Spleen (tissue), 7 donors: Measurements from ENCODE around the gene RIC8B.

Experiments
- CTCF ChIP-seq, 11 experiments: fragments of 200-600 bp in 7 of 11; fragments of 450-650 bp in 4 of 11; sonication (generic) in 4 of 11; IDR thresholded peaks in 8 of 11; conservative IDR thresholded peaks in 3 of 11; 1 replicate in 7 of 11; 2 replicates in 4 of 11; pipeline versions ENCODE4 v1.4.0 to v1.8.0; 2016 to 2021; ENCODE audit warnings: antibody characterized with exemption in 11 of 11, inconsistent platforms in 4 of 11, mild to moderate bottlenecking in 1 of 11
- POLR2A ChIP-seq, 3 donors: fragments of 450-650 bp; IDR thresholded peaks; one replicate each; pipeline ENCODE4 v1.5.1; 2017; ENCODE audit warnings: antibody characterized with exemption in 3 of 3, mild to moderate bottlenecking in 1 of 3
- POLR2AphosphoS5 ChIP-seq, 3 donors: sonication (generic); formaldehyde crosslinking; IDR thresholded peaks; one replicate each; pipeline ENCODE4 v1.5.1; 2017; ENCODE audit warnings: antibody characterized with exemption in 3 of 3
- donor health status: DM: no; HTN: no; CAD: no; lungs with moderate emphysema.
- donor health status: DM: no; HTN: no; CAD: no.
- donor health status: DM: no; HTN: no; CAD: no.

- no peak for TF ChIP-seq CTCF (IDR thresholded peaks at IDR 0.05 in 8 of 11, conservative IDR thresholded peaks at IDR 0.05 in 3 of 11)
- TF ChIP-seq POLR2A (IDR thresholded peaks at IDR 0.05), result no peak
- peak in 2 of 3 donors; percentile 48 to 68 for TF ChIP-seq POLR2AphosphoS5 (IDR thresholded peaks at IDR 0.05)
These were observed 8.1 kb upstream of the RIC8B start for GRCh38 chr12:106766393-106766826.
